ENCODE results near the gene CDK14.

CDK14 gene

GRCh38 chr7:90916319-90916718 lies 320.2 kb downstream of the CDK14 start:
- TF ChIP-seq CTCF (IDR thresholded peaks at IDR 0.05; ENCODE audit: insufficient read depth, low read depth, low read length, missing control alignments): no peak
- no peak for DNase-seq (ENCODE audit: low read depth)

GRCh38 chr7:90917539-90917938 lies 321.4 kb downstream of the CDK14 start:
- H3K4me3 ChIP-seq (ENCODE audit: low read depth, low read length): no peak overlapping the region

More at GRCh38 chr7:90916319-90916718, 320.2 kb downstream of the CDK14 start:
- no peak overlapping the region for H3K4me3 ChIP-seq (ENCODE audit: low read depth, low read length)

DNA sequence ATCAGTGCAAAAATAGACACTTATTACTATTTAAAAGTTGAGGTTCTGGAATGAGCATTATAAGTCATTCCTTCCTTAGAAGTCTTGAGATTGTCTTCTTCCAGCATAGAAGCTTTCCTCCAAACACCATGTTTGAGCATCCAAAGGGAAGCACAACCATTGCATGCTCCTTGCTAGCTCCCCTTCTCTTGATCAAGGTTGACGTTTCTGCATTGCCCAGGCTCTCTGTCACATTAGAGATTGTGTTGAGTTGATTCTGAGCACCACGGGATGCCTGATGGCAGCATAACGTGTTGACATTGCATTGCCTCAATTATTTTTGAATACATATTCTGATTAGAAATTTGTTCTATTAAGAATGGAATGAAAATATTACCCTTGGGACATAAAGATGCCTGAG lies 322.2 kb downstream of the CDK14 start:
- H3K4me3 ChIP-seq (ENCODE audit: low read depth, low read length): no peak overlapping the region
- DNase-seq (ENCODE audit: low read depth): no peak
- TF ChIP-seq CTCF (IDR thresholded peaks at IDR 0.05; ENCODE audit: insufficient read depth, low read depth, low read length, missing control alignments): no peak

More at GRCh38 chr7:90917539-90917938, 321.4 kb downstream of the CDK14 start:
- TF ChIP-seq CTCF (IDR thresholded peaks at IDR 0.05; ENCODE audit: insufficient read depth, low read depth, low read length, missing control alignments): no peak
- DNase-seq (ENCODE audit: low read depth): no peak

GRCh38 chr7:90919816-90920215 lies 323.7 kb downstream of the CDK14 start:
- TF ChIP-seq CTCF (IDR thresholded peaks at IDR 0.05; ENCODE audit: insufficient read depth, low read depth, low read length, missing control alignments): no peak
- no peak for DNase-seq (ENCODE audit: low read depth)
- H3K4me3 ChIP-seq (ENCODE audit: low read depth, low read length): no peak overlapping the region

- no peak for DNase-seq (ENCODE audit: low read depth)
- TF ChIP-seq CTCF (IDR thresholded peaks at IDR 0.05; ENCODE audit: insufficient read depth, low read depth, low read length, missing control alignments): no peak
- no peak overlapping the region for H3K4me3 ChIP-seq (ENCODE audit: low read depth, low read length)
These were observed 324.2 kb downstream of the CDK14 start for GRCh38 chr7:90920336-90920735.

DNA sequence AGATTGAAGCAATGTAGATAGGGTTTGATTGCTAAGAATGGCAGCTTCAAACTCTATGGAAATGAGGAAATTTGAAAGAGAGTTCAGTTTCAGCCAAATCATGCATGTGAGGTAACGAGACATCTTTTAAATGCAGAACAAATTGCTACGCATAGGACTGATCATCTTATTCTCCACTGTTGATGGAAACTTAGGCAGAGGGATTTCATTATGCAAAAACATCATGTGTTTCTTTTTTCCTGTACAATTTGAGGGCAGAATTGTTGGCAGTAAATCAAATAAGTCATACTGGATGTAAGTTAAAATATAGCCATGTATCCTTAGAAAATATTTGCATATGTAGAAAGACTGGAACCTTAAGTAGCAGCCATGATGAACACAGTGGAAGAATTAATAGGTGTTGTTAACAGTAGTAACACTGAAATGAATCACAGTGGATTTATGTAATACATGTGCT lies 327.4 kb downstream of the CDK14 start:
- no peak for TF ChIP-seq CTCF (IDR thresholded peaks at IDR 0.05; ENCODE audit: insufficient read depth, low read depth, low read length, missing control alignments)
- DNase-seq (ENCODE audit: low read depth): no peak
- H3K4me3 ChIP-seq (ENCODE audit: low read depth, low read length): no peak overlapping the region

DNA sequence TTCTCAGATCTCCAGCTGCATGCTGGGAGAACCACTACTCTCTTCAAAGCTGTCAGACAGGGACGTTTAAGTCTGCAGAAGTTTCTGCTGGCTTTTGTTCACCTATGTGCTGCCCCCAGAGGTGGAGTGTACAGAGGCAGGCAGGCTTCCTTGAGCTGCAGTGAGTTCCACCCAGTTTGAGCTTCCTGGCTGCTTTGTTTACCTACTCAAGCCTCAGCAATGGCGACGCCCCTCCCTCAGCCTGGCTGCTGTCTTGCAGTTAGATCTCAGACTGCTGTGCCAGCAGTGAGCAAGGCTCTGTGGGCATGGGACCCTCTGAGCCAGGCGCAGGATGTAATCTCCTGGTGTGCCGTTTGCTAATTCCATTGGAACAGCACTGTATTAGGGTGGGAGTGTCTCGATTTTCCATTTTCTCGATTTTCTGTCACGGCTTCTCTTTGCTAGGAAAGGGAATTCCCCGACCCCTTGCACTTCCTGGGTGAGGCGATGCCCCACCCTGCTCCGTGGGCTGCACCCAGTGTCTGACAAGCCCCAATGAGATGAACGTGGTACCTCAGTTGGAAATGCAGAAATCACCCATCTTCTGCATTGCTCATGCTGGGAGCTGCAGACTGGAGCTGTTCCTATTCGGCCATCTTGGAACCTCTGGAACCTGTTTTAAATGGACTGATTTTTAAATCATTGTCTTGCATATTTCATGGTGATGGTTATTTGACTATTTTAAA lies 332.7 kb downstream of the CDK14 start:
- peak; percentile 39 for TF ChIP-seq CTCF (IDR thresholded peaks at IDR 0.05; ENCODE audit: insufficient read depth, low read depth, low read length, missing control alignments)
- peak overlapping the region; percentile 25 for H3K4me3 ChIP-seq (ENCODE audit: low read depth, low read length)
- DNase-seq (ENCODE audit: low read depth): peak; percentile 86

Measured in GM12865 (cell line).